DMS 273 (cell line): Measurements from ENCODE around the gene RNF168.
A peak's percentile ranks its signal among the peaks of the same experiment; 100 is the strongest.
"Not testable (repeated sequence)": the region's sequence is repeated elsewhere in the genome, so short reads cannot be mapped to it uniquely, and the experiment has no call there.

Experiments
- DNase-seq: peaks from one replicate; lab custom pipeline; 2025; ENCODE audit not compliant: unreplicated experiment; lab: John Stamatoyannopoulos, UW

Gene RNF168

GRCh38 chr3:196503196-196504076 lies at the start of gene RNF168:
TSS of gene RNF168 (minus strand) at chr3:196503768. CDS start at chr3:196503173, 595 bp downstream.
- peak; percentile 100 for DNase-seq

GRCh38 chr3:196552253-196552652 lies 48.7 kb upstream of the RNF168 start:
- DNase-seq = no peak

DNA sequence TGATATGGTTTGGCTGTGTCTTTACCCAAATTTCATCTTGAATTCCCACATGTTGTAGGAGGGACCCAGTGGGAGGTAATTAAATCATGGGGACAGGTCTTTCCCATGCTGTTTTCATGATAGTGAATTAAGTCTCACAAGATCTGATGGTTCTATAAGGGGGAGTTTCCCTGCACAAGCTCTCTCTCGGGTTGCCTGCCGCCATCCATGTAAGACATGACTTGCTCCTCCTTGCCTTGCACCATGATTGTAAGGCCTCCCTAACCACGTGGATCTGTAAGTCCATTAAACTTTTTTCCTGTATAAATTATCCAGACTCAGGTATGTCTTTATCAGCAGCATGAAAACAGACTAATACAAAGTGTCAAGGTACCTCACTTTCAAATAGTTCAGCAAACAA lies 46.6 kb upstream of the RNF168 start:
- DNase-seq = not testable (repeated sequence)

GRCh38 chr3:196549312-196549711 lies 45.7 kb upstream of the RNF168 start:
- not testable (repeated sequence) for DNase-seq

GRCh38 chr3:196547067-196547466 lies 43.5 kb upstream of the RNF168 start:
- no peak for DNase-seq

GRCh38 chr3:196546537-196546936 lies 43.0 kb upstream of the RNF168 start:
- DNase-seq = no peak

DNA sequence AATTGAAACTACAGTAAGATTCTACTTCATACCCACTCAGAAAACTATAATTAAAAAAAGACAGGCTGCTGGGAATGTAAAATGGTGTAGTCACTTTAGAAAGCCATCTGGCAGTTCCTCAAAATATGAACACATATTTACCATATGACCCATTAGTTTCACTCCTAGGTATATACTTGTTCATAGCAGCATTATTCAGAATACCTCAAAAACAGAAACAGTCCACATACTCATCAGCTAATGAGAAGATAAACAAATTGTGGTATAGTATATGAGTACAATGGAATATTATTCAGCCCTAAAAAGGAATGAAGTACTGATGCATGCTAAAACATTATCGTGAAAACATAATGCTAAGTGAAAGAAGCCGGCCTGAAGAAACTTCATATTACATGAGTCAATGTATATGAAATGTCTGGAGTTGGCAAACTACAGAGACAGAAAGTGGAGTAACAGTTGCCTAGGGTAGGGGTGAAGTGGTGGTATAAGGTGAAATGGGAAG lies 41.0 kb upstream of the RNF168 start:
- no peak for DNase-seq

- DNase-seq = no peak
These were observed 38.3 kb upstream of the RNF168 start for GRCh38 chr3:196541684-196542445.

GRCh38 chr3:196537319-196537984 lies 33.9 kb upstream of the RNF168 start:
- DNase-seq = peak; percentile 68

GRCh38 chr3:196533260-196533681 lies 29.7 kb upstream of the RNF168 start:
- no peak for DNase-seq

GRCh38 chr3:196531418-196531817 lies 27.9 kb upstream of the RNF168 start:
- DNase-seq = no peak

- DNase-seq = peak; percentile 97
These were observed 25.2 kb upstream of the RNF168 start for GRCh38 chr3:196528639-196529233.

- DNase-seq = no peak
These were observed 21.6 kb upstream of the RNF168 start for GRCh38 chr3:196525141-196525540.

GRCh38 chr3:196524527-196524926 lies 21.0 kb upstream of the RNF168 start:
- peak; percentile 50 for DNase-seq

DNA sequence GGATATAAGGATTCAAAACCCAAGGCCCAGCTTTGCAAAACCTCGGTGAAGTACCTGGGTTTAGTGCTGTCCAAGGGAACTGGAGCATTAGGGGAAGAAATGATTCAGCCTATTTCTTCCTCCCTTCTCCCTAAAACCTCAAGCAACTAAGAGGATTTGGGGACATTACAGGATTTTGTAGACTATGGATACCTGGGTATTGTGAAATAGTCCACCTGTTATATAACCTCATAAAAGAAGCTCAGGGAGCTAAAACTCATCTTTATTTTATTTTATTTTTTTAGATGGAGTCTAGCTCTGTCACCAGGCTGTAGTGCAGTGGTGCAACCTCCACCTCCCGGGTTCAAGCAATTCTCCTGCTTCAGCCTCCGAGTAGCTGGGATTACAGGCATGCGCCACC lies 20.3 kb upstream of the RNF168 start:
- no peak for DNase-seq

DNA sequence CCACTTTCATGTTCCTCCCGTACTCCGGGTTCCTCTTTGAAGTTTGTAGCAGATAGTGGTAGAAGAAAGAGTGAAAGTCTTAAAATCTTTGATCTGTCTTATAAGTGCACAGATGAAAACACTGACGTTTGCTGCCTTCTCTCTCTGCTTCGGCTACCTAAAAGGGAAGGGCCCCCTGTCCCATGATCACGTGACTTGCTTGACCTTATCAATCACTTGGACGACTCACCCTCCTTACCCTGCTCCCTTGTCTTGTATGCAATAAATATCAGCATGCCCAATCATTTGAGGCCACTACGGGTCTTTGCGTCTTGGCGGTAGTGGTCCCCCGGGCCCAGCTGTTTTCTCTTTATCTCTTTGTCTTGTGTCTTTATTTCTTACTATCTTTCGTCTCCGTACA lies 17.7 kb upstream of the RNF168 start:
- DNase-seq = not testable (repeated sequence)

GRCh38 chr3:196519718-196520082 lies 16.1 kb upstream of the RNF168 start:
- peak; percentile 50 for DNase-seq

DNA sequence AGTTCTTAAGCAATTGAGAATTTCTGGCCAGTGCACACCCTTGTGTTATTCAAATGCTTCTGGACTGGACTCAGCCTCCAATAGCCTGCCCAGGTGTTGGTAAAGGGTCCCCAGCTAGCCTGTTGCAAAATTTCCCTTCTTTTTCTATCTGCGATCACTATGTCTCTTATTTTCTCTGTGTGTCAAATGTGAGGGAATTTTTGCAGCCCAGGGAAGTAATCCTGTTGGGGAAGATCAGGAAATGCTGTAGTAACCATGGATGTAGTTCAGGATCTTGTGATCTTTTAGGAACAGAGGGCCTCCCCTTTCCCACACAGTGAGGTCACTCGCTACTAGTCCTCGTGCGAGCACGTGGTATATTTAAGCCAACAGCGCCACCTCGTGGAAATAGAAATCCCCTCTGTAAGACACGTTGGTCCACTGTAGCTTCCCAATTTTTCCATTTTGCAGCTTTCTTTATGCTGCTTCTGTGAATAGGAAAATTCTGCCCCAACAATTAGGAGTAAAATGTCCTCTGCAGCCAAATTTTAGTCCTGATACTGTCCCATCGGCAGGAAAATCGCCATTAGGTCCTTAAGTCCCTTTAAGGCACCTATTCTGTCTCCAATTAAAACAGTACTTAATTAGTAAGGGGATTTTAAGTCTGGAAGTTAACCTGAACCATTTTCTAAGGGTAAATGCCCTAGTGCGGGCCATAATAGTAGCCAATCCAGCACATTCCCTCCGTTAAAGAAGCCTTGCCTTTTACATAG lies 15.6 kb upstream of the RNF168 start:
- peak; percentile 92 for DNase-seq

DNA sequence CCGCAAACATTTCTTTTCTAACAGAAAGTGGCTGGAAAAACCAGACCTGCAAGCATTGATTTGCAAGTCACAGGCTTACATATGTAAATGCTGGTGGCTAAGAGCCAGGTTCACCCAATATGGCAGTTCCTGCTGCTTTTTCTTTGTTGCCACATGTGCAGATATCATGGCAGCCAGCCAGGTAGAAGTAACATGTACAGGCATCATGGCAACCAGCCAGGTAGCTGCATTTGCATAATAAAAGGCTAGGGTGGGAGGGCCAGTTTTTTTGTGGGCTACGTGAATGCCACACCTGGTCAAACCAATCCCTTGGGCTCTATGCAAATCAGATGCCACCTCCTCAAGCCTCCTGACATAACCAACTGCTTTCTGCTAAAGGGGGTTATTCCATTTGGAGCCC lies 14.4 kb upstream of the RNF168 start:
- DNase-seq = peak; percentile 89

GRCh38 chr3:196517162-196517800 lies 13.7 kb upstream of the RNF168 start:
- no peak for DNase-seq
